ENCODE results near the gene OLFML2B. TPM values are rescaled to one million over a fixed set of nuclear protein-coding genes. Genes with fewer than 3 reads are reported as not detected.

OLFML2B gene
- total RNA-seq, 4 donors from 2014 or later: 0.11 to 5.7 (median 1.7) TPM

DNA sequence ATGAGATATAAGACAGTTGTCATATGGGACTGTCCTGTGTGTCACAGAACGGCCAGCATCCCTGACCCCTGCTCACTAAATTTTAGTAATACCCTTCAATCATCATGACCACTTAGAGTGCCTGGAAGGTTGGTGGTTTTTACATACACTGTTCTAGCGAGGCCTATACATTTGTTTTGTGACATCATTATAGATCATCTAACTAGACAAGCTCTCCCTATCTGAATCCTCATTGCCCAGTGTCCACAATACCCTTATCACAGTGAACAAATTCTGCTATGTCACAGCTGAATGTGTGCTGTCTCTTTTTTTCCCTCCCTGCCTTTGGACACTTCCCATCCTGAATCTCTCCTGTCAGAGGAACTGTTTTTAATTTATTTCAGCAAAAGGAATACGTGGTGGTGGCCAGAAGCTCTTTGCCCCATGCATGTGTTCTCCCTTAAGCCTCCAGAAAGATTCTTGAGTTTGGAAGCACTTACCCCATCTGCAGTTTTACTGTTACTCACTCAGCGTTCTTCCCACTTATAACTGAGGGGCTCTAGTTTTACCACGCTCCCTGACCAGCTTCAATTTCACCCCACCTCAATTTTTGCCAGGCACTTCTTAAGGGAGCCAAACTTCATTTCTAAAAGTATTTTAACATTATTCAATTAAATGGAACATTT lies 70.3 kb downstream of the OLFML2B start:
- Histone ChIP-seq H3K36me3 (peaks cover 0 to 1% (median 0%) of the 10 kb centered on the region in 3 donors), H3K27me3 (no peaks in the 10 kb centered on the region), H3K27ac (no peak overlapping the region), H3K9me3 (no peaks in the 10 kb centered on the region), H3K4me1 (peaks cover 0 to 48% (median 7%) of the 10 kb centered on the region in 3 donors), H3K4me3 (no peak overlapping the region)
- intact Hi-C loops (cut with DNase I): no loop called here
- DNase-seq: no peak
- no peak for TF ChIP-seq CTCF (IDR thresholded peaks at IDR 0.05)
- TF ChIP-seq POLR2A (IDR thresholded peaks at IDR 0.05): no peak
- 82 to 91% methylated on average over 5 of the region's 5 CpGs for WGBS, 2 donors

- no peaks in the 10 kb centered on the region for H3K9me3 ChIP-seq
- intact Hi-C loops (cut with DNase I): no loop called here
- 92 to 93% methylated on average over 3 of the region's 3 CpGs for WGBS, 2 donors
Observed at GRCh38 chr1:161952607-161953172, 71.0 kb downstream of the OLFML2B start.

DNA sequence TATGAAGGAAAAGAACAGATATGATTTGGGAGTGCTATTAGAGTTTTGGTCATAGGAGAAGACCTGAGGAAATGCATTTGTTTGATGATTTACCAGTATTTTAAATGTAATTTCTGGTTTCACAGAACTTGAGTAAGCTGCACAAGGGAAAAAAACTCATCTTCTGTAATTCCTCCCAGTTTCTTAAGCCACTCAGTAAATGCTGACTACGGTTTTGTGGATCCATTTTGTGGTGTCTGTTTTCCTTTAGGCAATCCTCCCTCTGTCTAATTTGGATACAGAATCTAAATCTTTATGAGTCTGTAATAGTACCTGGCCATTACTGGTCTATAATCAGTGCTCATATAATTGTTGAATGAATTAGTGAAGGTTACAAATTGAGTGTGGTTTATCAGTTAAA lies 72.0 kb downstream of the OLFML2B start:
- Histone ChIP-seq H3K36me3 (no peaks in the 10 kb centered on the region), H3K4me1 (peaks cover 0 to 49% (median 7%) of the 10 kb centered on the region in 3 donors), H3K9me3 (no peaks in the 10 kb centered on the region), H3K27ac (no peak overlapping the region), H3K27me3 (no peaks in the 10 kb centered on the region), H3K4me3 (no peak overlapping the region)
- TF ChIP-seq CTCF (IDR thresholded peaks at IDR 0.05) (no peak), POLR2A (IDR thresholded peaks at IDR 0.05) (no peak)
- 92 to 100% methylated on average over 1 of the region's 1 CpG for WGBS, 2 donors
- DNase-seq: no peak
- intact Hi-C loops (cut with DNase I): no loop called here

More at GRCh38 chr1:161952607-161953172, 71.0 kb downstream of the OLFML2B start:
- H3K27ac ChIP-seq: no peak overlapping the region
- no peak for DNase-seq
- H3K36me3 ChIP-seq: no peaks in the 10 kb centered on the region
- H3K4me1 ChIP-seq: peaks cover 0 to 49% (median 7%) of the 10 kb centered on the region in 3 donors
- H3K27me3 ChIP-seq: no peaks in the 10 kb centered on the region
- TF ChIP-seq POLR2A (IDR thresholded peaks at IDR 0.05) (no peak), CTCF (IDR thresholded peaks at IDR 0.05) (no peak)
- H3K4me3 ChIP-seq: no peak overlapping the region

DNA sequence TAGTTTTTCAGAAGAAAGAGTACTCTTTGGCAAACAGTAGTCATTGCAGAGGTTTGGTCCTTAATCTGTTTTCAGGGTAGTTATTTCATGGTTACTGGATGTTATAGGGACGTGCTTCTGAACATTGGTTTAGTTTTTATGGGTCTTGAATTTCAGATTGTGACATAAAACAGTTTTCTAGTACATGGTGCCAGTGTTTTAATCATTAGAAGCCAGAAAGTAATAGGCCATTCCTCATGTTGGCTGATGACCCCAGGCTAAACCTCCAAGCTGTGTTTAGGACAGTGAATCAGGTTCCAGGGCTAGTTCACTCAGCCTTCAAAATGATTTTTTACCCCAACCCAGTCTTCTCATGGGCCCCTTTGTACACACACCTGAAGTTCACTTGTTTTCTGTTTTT lies 73.3 kb downstream of the OLFML2B start:
- Histone ChIP-seq H3K27ac (no peak overlapping the region), H3K36me3 (no peaks in the 10 kb centered on the region), H3K4me1 (peaks cover 0 to 53% (median 7%) of the 10 kb centered on the region in 3 donors), H3K27me3 (no peaks in the 10 kb centered on the region), H3K9me3 (no peaks in the 10 kb centered on the region), H3K4me3 (no peak overlapping the region)
- no peak for DNase-seq
- intact Hi-C loops (cut with DNase I): no loop called here
- 88 to 100% methylated on average over 1 of the region's 1 CpG for WGBS, 2 donors
- TF ChIP-seq CTCF (IDR thresholded peaks at IDR 0.05) (no peak), POLR2A (IDR thresholded peaks at IDR 0.05) (no peak)

- Histone ChIP-seq H3K9me3 (no peaks in the 10 kb centered on the region), H3K4me3 (no peak overlapping the region), H3K27me3 (no peaks in the 10 kb centered on the region), H3K36me3 (no peaks in the 10 kb centered on the region), H3K4me1 (peaks cover 0 to 60% (median 7%) of the 10 kb centered on the region in 3 donors), H3K27ac (peak overlapping the region in 2 of 4 donors; percentile 55 to 66)
- intact Hi-C loops (cut with DNase I): no loop called here
- no peak for DNase-seq
- no peak for TF ChIP-seq POLR2A (IDR thresholded peaks at IDR 0.05)
- TF ChIP-seq CTCF (IDR thresholded peaks at IDR 0.05): no peak
- 83 to 85% methylated on average over 2 of the region's 2 CpGs for WGBS, 2 donors
Observed at GRCh38 chr1:161949548-161949947, 74.1 kb downstream of the OLFML2B start.

Data from esophagus squamous epithelium (tissue), 5 donors.